SK-N-SH treated with all-trans-retinoic acid at 6 μM for 48 hours (cell line): ENCODE data around the gene COL28A1.

Experiments used
- ATAC-seq: fragments of 200-7000 bp; cut with Tn5 transposase; 3 replicates; pipeline ENCODE4 v1.9.1; 2020; ENCODE audit warnings: mild to moderate bottlenecking, moderate library complexity
- ARNTL ChIP-seq: fragments of 450-650 bp; formaldehyde crosslinking; IDR thresholded peaks from 2 replicates; pipeline ENCODE4 v1.5.0; 2020; ENCODE audit warnings: low read depth, mild to moderate bottlenecking, moderate library complexity, borderline replicate concordance
- BACH2 ChIP-seq: fragments of 250-450 bp; sonication (Bioruptor Pico); IDR thresholded peaks from 2 replicates; pipeline ENCODE4 v1.9.0; 2021; ENCODE audit warnings: mild to moderate bottlenecking, borderline replicate concordance
- CREB5 ChIP-seq: fragments of 250-450 bp; sonication (Bioruptor Pico); IDR thresholded peaks from 2 replicates; pipeline ENCODE4 v1.5.1; 2020; ENCODE audit warnings: low read depth, mild to moderate bottlenecking, moderate library complexity
- CSDC2 ChIP-seq: fragments of 250-450 bp; sonication (Bioruptor Pico); IDR thresholded peaks from 2 replicates; pipeline ENCODE4 v1.5.0; 2020; ENCODE audit warnings: mild to moderate bottlenecking, moderate library complexity
- CSRNP3 ChIP-seq: fragments of 250-450 bp; sonication (Bioruptor Pico); IDR thresholded peaks from 2 replicates; pipeline ENCODE4 v1.5.1; 2021; ENCODE audit warnings: mild to moderate bottlenecking, moderate library complexity
- ESRRG ChIP-seq: fragments of 250-450 bp; sonication (Bioruptor Pico); IDR thresholded peaks from 2 replicates; pipeline ENCODE4 v1.6.1; 2021; ENCODE audit warnings: mild to moderate bottlenecking
- GLIS3 ChIP-seq: fragments of 250-450 bp; sonication (Bioruptor Pico); IDR thresholded peaks from 2 replicates; pipeline ENCODE4 v1.5.0; 2020; ENCODE audit warnings: mild to moderate bottlenecking, moderate library complexity
- ISL1 ChIP-seq: fragments of 250-450 bp; sonication (Bioruptor Pico); IDR thresholded peaks from 2 replicates; pipeline ENCODE4 v2.1.2; 2022; ENCODE audit warnings: mild to moderate bottlenecking, moderate library complexity
- OSR1 ChIP-seq: fragments of 250-450 bp; sonication (Bioruptor Pico); IDR thresholded peaks from 2 replicates; pipeline ENCODE4 v1.8.0; 2022; ENCODE audit warnings: moderate library complexity, mild to moderate bottlenecking, inconsistent platforms
- PATZ1 ChIP-seq: fragments of 250-450 bp; sonication (Bioruptor Pico); IDR thresholded peaks from 2 replicates; pipeline ENCODE4 v1.8.0; 2020; ENCODE audit warnings: mild to moderate bottlenecking, moderate library complexity, borderline replicate concordance
- POU6F1 ChIP-seq: fragments of 250-450 bp; sonication (Bioruptor Pico); IDR thresholded peaks from 2 replicates; pipeline ENCODE4 v1.8.0; 2021; ENCODE audit warnings: low read depth, mild to moderate bottlenecking, moderate library complexity, borderline replicate concordance
- PPARA ChIP-seq: fragments of 250-450 bp; sonication (Bioruptor Pico); IDR thresholded peaks from 2 replicates; pipeline ENCODE4 v1.5.0; 2020; ENCODE audit warnings: mild to moderate bottlenecking, borderline replicate concordance
- RARB ChIP-seq: fragments of 250-450 bp; sonication (Bioruptor Pico); IDR thresholded peaks from 2 replicates; pipeline ENCODE4 v1.8.0; 2021; ENCODE audit warnings: mild to moderate bottlenecking, moderate library complexity
- SNAI2 ChIP-seq: fragments of 250-450 bp; sonication (Bioruptor Pico); IDR thresholded peaks from 2 replicates; pipeline ENCODE4 v1.5.0; 2020; ENCODE audit warnings: mild to moderate bottlenecking, moderate library complexity
- TCF4 ChIP-seq: fragments of 250-450 bp; sonication (Bioruptor Pico); IDR thresholded peaks from 2 replicates; pipeline ENCODE4 v1.8.0; 2021; ENCODE audit warnings: mild to moderate bottlenecking, moderate library complexity, borderline replicate concordance
- TOX ChIP-seq: fragments of 250-450 bp; sonication (Bioruptor Pico); IDR thresholded peaks from 2 replicates; pipeline ENCODE4 v1.8.0; 2021; ENCODE audit warnings: mild to moderate bottlenecking, moderate library complexity, borderline replicate concordance
- TSHZ2 ChIP-seq: fragments of 250-450 bp; sonication (Bioruptor Pico); IDR thresholded peaks from 2 replicates; pipeline ENCODE4 v1.5.0; 2020; ENCODE audit warnings: mild to moderate bottlenecking, moderate library complexity
- ZC3H10 ChIP-seq: fragments of 250-450 bp; sonication (Bioruptor Pico); IDR thresholded peaks from 2 replicates; pipeline ENCODE4 v1.5.1; 2021; ENCODE audit warnings: mild to moderate bottlenecking, moderate library complexity
- ZFP3 ChIP-seq: fragments of 250-450 bp; sonication (Bioruptor Pico); IDR thresholded peaks from 2 replicates; pipeline ENCODE4 v1.5.0; 2020; ENCODE audit warnings: mild to moderate bottlenecking, moderate library complexity
- ZFP30 ChIP-seq: fragments of 450-650 bp; formaldehyde crosslinking; IDR thresholded peaks from 2 replicates; pipeline ENCODE4 v1.5.0; 2022; ENCODE audit warnings: mild to moderate bottlenecking, moderate library complexity
- ZNF565 ChIP-seq: fragments of 450-650 bp; formaldehyde crosslinking; conservative IDR thresholded peaks from 2 replicates; pipeline ENCODE4 v1.5.0; 2020; ENCODE audit warnings: low read depth, mild to moderate bottlenecking, moderate library complexity
- ZNF70 ChIP-seq: fragments of 450-650 bp; formaldehyde crosslinking; IDR thresholded peaks from 2 replicates; pipeline ENCODE4 v1.5.0; 2020; ENCODE audit warnings: mild to moderate bottlenecking, moderate library complexity
- ZNF8 ChIP-seq: fragments of 450-650 bp; formaldehyde crosslinking; IDR thresholded peaks from 2 replicates; pipeline ENCODE4 v1.5.0; 2020; ENCODE audit warnings: mild to moderate bottlenecking, moderate library complexity

The COL28A1 gene

GRCh38 chr7:7452652-7453051, 83.0 kb downstream of the COL28A1 start:
- TF ChIP-seq ARNTL: no peak
- TF ChIP-seq CSDC2 (CRISPR knock-in tag): no peak

GRCh38 chr7:7452119-7452518, 83.6 kb downstream of the COL28A1 start:
- no peak for TF ChIP-seq PATZ1 (CRISPR knock-in tag)
- no peak for TF ChIP-seq PPARA
- TF ChIP-seq TOX (CRISPR knock-in tag): no peak
- TF ChIP-seq GLIS3 (CRISPR knock-in tag): no peak
- TF ChIP-seq SNAI2 (CRISPR knock-in tag): no peak
- no peak for TF ChIP-seq CSDC2 (CRISPR knock-in tag)
- no peak for TF ChIP-seq RARB
- no peak for TF ChIP-seq CSRNP3 (CRISPR knock-in tag)
- TF ChIP-seq ZFP30 (CRISPR knock-in tag): no peak
- no peak for TF ChIP-seq ESRRG
- TF ChIP-seq ISL1 (CRISPR knock-in tag): no peak
- TF ChIP-seq ARNTL: no peak
- no peak for TF ChIP-seq POU6F1 (CRISPR knock-in tag)
- TF ChIP-seq CREB5 (CRISPR knock-in tag): no peak
- no peak for TF ChIP-seq TSHZ2
- TF ChIP-seq ZNF70: no peak
- TF ChIP-seq BACH2 (CRISPR knock-in tag): no peak
- no peak for TF ChIP-seq ZNF565
- no peak for TF ChIP-seq TCF4 (CRISPR knock-in tag)
- TF ChIP-seq ZC3H10 (CRISPR knock-in tag): no peak
- no peak for ATAC-seq

More at GRCh38 chr7:7452652-7453051, 83.0 kb downstream of the COL28A1 start:
- ATAC-seq: no peak

GRCh38 chr7:7449055-7449454, 86.6 kb downstream of the COL28A1 start:
- TF ChIP-seq POU6F1 (CRISPR knock-in tag) (no peak), OSR1 (no peak), ARNTL (no peak), ZFP3 (no peak), ZC3H10 (CRISPR knock-in tag) (no peak), ZNF8 (CRISPR knock-in tag) (no peak), ESRRG (no peak), RARB (no peak), ZNF70 (no peak), CSRNP3 (CRISPR knock-in tag) (no peak), PATZ1 (CRISPR knock-in tag) (no peak), CREB5 (CRISPR knock-in tag) (no peak), SNAI2 (CRISPR knock-in tag) (no peak), CSDC2 (CRISPR knock-in tag) (no peak)
- no peak for ATAC-seq
